Ishikawa (cell line): ENCODE results near the gene U2AF2.

Experiments
- CEBPB ChIP-seq: IDR thresholded peaks from 2 replicates; pipeline ENCODE4 v1.6.1; 2012
- CREB1 ChIP-seq: IDR thresholded peaks from 2 replicates; pipeline ENCODE4 v1.6.1; 2012; ENCODE audit warnings: low read depth
- EGR1 ChIP-seq: IDR thresholded peaks from 2 replicates; pipeline ENCODE4 v1.6.1; 2012
- EP300 ChIP-seq: IDR thresholded peaks from 2 replicates; pipeline ENCODE4 v1.6.1; 2012; ENCODE audit warnings: borderline replicate concordance
- FOXM1 ChIP-seq: IDR thresholded peaks from 2 replicates; pipeline ENCODE4 v1.6.1; 2012; ENCODE audit warnings: low read depth, borderline replicate concordance
- MAX ChIP-seq: IDR thresholded peaks from 2 replicates; pipeline ENCODE4 v1.6.1; 2012
- NFIC ChIP-seq: IDR thresholded peaks from 2 replicates; pipeline ENCODE4 v1.6.1; 2012
- RAD21 ChIP-seq: IDR thresholded peaks from 2 replicates; pipeline ENCODE4 v1.6.1; 2012; ENCODE audit warnings: low read depth
- REST ChIP-seq: IDR thresholded peaks from 2 replicates; pipeline ENCODE4 v1.6.1; 2012; ENCODE audit warnings: low read depth, mild to moderate bottlenecking
- TAF1 ChIP-seq: IDR thresholded peaks from 2 replicates; pipeline ENCODE4 v1.6.1; 2012; ENCODE audit warnings: low read depth, mild to moderate bottlenecking
- TCF12 ChIP-seq: IDR thresholded peaks from 2 replicates; pipeline ENCODE4 v1.6.1; 2012; ENCODE audit warnings: low read depth
- TEAD4 ChIP-seq: IDR thresholded peaks from 2 replicates; pipeline ENCODE4 v1.6.1; 2012
- USF1 ChIP-seq: IDR thresholded peaks from 2 replicates; pipeline ENCODE4 v1.6.1; 2012
- YY1 ChIP-seq: IDR thresholded peaks from 2 replicates; pipeline ENCODE4 v1.6.1; 2012; ENCODE audit warnings: low read depth
- ZBTB7A ChIP-seq: IDR thresholded peaks from 2 replicates; pipeline ENCODE4 v1.6.1; 2012; ENCODE audit warnings: low read depth

U2AF2 gene

GRCh38 chr19:55660991-55661390 is 6.2 kb downstream of the U2AF2 start:
- TF ChIP-seq USF1 (no peak), CEBPB (no peak), MAX (no peak), REST (no peak), TEAD4 (no peak), TCF12 (no peak), EGR1 (no peak), EP300 (no peak), NFIC (no peak), FOXM1 (no peak), RAD21 (no peak), YY1 (no peak), CREB1 (no peak), TAF1 (no peak), ZBTB7A (no peak)

- TF ChIP-seq FOXM1 (no peak), NFIC (no peak), USF1 (no peak)
Measured at GRCh38 chr19:55661826-55662225, 7.0 kb downstream of the U2AF2 start.

GRCh38 chr19:55663846-55664536 is 9.2 kb downstream of the U2AF2 start:
- TF ChIP-seq MAX = no peak
- TF ChIP-seq CREB1 = no peak
- no peak for TF ChIP-seq EP300
- no peak for TF ChIP-seq FOXM1
- no peak for TF ChIP-seq TAF1
- TF ChIP-seq REST = no peak
- TF ChIP-seq USF1 = no peak

- no peak for TF ChIP-seq FOXM1
- no peak for TF ChIP-seq EP300
- TF ChIP-seq ZBTB7A = no peak
- TF ChIP-seq TEAD4 = no peak
- no peak for TF ChIP-seq MAX
- no peak for TF ChIP-seq CEBPB
- TF ChIP-seq EGR1 = no peak
- TF ChIP-seq RAD21 = no peak
- TF ChIP-seq TAF1 = no peak
- no peak for TF ChIP-seq USF1
- TF ChIP-seq YY1 = no peak
- TF ChIP-seq REST = no peak
Measured at GRCh38 chr19:55666343-55667005, 11.6 kb downstream of the U2AF2 start.
